ENCODE measurements around the gene SLC39A1.
"Not testable (repeated sequence)": the region's sequence is repeated elsewhere in the genome, so short reads cannot be mapped to it uniquely, and the experiment has no call there.

Gene SLC39A1

DNA sequence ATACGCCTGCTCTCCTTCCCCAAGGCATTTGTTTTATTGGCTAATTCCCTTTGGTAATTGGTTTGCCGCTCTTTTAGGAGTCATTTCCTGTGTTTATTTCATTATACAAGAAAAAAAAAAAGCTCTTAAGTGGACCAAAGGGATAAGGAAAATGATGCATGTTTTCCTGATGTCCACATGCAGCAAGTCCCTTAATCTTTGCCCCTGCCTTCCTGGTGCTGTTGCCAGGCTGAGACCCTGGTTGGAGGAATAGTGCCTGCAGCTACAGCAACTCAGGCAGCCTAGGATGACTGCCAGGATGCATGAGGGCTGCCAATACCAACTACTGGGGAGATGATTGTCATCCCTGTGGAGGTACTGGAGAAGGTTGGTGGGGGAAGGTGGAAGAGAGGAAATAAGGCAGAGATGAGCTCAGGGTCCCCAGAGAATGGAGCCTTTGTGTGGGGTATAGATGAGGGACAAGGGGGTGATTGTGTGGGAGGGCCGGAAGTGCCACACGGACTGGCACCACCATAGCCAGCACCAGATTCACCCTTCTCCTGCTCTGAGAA, 34.5 kb downstream of the SLC39A1 start:
- DNase-seq: no peak

DNA sequence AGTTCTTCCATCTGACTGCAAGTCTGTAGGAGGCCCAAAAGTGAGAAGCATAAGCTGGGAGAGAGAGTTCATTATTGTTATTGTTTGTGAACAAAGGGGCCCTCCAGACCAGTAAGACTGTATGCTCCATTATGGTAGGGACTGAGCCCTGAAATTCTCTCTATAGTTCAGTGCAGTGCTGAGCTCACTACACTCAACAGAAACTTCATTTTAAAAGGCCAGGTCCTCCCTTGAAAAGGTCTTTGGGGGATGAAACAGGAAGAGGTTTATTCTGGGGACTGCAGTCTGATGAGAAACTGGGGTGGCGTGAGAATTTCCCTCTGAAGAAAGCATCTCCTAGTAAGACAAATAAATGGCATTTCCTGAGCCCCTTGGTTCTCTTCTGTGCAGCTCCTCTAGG, 35.1 kb downstream of the SLC39A1 start:
- DNase-seq: no peak

DNA sequence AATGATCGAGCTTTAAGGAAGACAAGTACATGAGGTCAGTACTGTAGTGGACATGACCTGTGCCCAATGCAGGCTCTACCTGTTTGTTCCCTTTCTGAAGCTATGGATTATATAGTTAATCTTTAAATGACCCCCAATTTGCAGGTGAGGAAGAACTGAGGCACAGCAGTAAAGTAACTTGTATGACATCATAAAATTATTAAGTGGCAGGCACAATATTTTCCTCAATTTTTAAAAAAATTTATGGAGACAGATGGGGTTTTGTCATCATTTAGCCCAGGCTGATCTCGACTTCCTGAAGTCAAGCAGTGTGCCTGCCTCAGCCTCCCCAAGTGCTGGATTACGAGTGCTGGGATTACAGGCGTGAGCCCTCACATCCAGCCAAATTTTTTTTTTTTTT, 36.9 kb downstream of the SLC39A1 start:
- DNase-seq: no peak

DNA sequence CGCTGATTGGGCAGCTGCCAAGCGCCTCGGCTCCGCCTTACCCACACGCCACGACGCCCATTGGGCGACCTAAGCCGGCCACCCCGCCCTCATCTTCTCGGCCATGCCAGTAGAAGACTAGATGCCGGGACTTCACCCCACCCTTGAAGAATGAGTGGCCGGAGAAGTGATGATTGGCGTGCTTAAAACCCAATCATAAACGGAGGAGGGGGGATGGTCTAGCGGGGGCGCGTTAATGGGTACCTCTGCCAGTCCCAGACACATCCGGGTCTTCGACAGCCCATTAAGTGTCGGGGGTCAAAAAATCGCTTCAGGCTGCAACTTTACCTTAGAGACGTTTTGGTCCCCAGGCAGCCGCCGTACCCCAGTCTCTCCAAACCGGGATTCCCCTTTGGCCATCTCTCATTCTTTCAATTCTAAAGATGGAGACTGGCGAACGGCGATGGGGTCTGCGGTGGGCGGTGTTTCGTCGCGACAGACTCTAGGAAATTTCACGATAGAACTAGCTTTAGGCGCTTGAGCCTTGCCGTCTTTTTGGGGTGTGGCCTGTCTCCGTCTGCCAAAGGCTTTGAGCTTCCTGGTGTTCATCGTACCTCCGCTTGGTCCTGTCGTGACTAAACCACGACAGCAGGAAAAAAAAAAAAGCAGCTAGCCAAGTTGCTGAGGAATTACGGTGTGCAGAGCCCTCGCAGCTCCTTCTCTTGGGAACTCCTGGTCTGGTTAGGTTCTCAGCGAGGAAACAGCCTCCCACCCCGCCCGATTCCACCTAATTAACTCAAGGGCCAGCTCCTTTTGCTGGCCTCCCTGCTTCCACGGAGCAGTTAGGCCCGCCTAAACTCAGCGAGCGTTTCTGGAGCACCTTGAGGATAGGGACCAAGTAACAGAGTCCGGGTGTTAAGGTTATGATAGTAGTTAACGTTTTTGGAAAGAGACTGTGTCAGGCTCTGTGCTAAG, 40.1 kb downstream of the SLC39A1 start, which contains the start of gene GATAD2B:
GATAD2B (minus strand) TSS at position 1 of the 954 bp plus-strand sequence. CDS start 94,625 bp downstream, outside the sequence.
- DNase-seq: peak; percentile 100

DNA sequence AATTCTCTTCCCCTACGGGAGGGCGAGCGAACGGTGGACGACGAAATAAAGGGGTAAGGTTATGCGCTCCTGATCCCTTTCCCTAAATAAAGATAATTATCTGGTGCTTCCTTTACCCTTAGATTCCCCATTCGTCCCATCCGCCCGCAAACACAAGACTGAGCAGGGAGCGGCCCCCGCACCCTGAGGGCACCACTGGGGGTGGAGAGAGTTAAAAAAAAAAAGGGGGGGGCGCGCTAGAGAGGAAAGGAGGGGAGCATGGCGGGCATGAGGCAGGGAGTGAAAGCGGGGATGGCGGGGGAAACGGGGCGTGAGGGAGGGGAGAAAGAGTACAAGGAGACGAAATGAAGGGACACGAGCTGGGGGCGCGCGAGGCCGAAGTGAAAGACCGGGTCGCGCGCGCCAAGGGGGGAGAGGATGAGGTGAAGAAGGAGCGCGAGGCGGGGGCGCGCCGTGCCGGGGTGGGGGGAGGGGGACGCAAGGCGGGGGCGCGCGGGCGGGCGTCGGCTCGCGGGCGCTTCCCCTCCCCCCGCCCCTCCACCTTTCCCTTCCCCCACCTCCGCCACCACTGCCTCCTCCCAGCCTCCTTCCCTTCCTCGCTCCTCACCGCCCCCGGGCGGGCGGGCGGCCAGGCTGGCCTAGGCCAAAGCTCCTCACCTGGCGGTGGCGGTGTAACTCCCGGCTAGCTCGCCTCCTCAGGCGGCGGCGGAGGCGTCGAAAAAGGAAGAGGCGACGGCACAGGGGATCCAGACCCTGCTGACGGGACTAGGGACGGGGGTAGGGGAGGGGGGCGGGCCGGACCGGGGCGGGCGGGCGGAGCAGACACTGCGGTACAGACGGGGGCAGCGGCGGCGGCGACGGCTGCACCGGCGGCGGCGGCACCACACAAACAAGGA, 41.0 kb downstream of the SLC39A1 start:
- DNase-seq: no peak

DNA sequence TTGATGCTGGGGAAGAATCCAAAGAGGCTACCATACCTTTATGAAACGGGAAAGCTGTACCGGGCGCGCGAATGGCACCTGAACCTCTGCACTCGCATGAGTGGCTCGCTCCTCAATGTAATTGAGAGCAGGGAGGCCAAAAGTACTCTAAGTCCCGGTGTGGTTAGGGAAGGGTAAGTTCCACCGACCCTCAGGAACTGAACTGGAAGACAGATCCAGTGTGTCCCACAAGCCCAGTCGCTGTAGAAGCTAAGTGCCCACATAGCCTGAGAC, 41.6 kb downstream of the SLC39A1 start:
- DNase-seq: no peak

DNA sequence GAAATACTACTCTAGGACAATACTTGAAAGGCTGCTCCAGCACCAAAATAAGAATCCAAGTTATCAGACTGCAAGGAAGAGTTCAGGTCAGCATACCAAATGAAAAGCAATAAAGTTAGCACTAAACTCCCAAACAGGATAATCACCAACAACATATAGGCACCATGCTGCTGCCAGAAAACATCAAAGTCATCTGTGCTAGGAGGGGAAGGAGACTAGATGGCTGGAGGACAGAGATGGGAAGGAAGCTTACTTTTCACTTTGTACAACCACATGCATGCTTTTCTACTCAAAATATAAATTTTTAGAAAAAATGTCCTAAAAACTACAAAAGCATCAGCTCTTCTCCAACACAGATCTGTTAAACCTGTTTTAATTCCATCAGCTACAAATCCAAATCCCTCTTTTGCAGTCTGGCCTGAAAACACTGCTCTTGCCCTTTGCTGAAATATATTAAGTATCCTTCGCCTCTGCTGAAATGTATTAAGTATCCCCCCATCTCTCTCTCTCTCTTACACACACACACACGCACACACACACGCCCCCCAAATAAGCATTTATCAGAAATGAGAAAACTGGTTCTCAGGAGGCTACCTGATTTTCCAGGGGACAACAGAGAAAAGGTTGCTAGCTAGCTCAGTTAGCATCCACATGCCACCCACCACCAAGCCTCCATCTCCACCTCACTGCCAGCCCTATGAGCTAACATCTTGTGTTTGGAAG, 42.1 kb downstream of the SLC39A1 start:
- DNase-seq: no peak

DNA sequence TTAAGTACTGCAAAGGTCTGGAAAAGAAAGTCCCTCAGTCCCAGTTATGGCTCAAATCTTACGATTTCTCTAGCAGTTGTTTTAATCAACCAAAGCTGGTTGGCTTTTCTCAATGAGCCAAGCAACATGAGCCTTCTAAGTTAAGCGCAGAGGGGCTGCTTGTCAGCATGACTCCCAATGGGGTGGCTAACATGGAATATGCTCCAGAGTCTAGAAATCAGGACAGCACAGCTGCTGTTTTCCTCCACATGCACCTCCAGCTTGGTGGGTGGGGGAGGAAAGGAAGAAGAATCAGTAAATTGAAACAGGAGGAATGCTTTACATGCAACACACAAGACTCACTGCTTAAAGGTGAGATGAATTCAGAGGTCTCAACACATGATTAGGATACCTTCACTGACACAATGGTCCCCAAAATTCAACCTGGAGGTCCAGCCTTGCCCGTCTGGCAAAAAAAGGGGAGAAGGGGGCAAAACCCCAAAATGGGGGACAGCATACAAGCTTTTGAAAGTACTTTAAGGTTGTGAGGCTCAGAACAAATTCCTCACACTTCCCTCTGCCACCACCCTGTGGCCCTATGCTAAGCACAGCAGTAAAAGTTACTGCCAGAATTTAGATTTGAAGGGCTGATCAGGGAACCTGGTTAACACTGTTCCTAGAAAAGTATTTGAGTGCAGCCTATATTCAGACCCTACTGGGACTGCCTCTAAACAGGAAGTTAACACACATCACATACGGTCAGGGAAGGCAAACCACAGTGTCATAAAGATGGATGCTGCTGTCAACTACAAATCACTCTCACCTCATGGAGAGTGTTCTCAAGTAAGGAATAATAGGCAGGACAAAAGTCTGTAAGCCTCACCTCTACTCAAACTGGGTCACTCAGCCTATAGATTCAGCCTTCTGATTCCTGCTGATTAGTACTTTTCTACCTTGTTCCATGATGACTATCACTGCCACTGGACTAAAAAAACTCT, 43.2 kb downstream of the SLC39A1 start:
- no peak for DNase-seq

DNA sequence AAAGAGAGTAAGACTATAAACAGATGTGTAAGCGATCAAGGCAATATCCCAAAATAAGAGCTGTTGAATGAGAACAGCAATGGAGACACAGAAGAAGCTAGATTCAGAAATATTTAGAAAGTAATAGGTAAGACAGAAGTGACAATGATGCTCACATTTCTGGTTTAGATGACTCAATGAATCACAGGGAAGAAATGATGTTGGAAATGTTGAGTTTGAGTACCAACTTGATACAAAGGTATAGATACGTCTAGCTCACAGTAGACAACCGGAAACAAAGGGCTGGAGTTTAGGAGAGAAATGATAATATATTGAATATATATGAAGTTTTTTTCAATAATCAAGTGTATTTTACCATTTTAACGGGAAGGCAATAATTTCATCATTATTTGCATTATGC, 47.0 kb downstream of the SLC39A1 start:
- DNase-seq: no peak

DNA sequence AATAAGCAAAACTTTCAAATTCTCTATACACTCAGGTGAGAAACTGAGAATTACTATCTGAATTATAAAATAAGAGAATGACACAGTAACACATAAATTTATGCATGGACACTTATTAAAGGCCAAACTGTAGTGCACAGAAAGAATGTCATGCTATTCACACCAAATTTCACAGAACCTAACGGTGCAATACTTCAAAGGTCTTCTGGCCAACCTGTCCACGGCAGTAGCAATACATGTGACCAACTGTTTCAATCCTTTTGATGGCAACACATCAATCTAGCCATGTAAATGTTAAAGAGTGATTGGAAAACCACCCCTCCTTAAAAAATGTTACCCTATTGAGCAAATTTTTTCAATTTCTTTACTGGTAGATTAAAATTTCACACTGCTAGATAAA, 51.0 kb downstream of the SLC39A1 start:
- no peak for DNase-seq

DNA sequence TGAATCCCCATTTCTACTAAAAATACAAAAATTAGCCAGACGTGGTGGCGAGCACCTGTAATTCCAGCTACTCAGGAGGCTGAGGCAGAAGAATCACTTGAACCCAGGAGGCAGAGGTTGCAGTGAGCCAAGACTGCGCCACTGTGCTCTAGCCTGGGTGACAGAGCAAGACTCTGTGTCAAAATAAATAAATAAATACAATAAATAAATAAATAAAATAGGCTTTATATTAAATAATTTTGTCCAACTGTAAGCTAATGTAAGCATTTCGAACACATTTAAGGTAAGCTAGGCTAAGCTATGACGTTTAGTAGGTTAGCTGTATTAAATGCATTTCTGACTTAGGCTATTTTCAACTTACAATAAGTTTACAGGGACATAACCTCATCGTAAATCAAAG, 52.8 kb downstream of the SLC39A1 start:
- not testable (repeated sequence) for DNase-seq

Data from eye (tissue), 1 donor.